HL-60/S4 treated with phorbol 12-myristate 13-acetate at 8.2 ng/mL for 4 days and 3 days (cell line): ENCODE data around the gene RAB10.
"Not testable (repeated sequence)": the region's sequence is repeated elsewhere in the genome, so short reads cannot be mapped to it uniquely, and the experiment has no call there.

ENCODE experiments used
- in situ Hi-C: fragments of 300-500 bp; cut with MboI; formaldehyde crosslinking; loops from 2 replicates; pipeline ENCODE4 v1.15.0; 2022; ENCODE audit warnings: low sequenced_read_pairs

RAB10 gene

DNA sequence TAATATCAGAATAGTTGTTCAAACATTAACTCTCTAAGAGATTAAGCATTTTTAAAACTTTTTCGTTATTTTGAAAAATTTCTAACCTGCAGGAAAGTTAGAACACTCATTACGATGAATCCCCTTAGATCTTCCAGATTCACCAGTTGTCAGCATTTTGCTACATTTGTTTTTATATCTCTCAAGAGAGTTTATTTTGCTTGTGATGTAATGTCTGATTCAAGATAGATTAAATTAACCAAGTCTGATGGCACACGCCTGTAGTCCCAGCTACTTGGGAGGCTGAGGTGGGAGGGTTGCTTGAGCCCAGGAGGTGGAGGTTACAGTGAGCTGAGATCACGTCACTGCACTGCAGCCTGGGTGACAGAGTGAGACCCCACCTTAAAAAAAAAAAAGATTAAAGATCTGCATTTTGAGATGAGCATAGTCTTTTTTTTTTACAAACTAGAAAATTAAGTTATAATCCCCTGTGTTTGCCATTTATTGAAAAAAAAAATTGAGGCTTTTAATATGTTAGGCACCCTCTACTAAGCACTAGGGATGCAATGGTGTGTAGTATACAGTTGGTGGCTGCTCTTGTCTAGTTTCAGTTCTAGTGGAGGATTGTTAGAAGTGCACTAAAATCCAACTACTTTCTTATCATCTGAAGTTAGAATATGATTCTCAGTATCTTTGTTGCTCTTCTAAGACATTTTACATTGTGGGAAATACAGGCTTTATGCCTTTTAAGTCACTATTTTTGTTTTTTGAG, 20.9 kb downstream of the RAB10 start:
- in situ Hi-C loops = no loop called here

DNA sequence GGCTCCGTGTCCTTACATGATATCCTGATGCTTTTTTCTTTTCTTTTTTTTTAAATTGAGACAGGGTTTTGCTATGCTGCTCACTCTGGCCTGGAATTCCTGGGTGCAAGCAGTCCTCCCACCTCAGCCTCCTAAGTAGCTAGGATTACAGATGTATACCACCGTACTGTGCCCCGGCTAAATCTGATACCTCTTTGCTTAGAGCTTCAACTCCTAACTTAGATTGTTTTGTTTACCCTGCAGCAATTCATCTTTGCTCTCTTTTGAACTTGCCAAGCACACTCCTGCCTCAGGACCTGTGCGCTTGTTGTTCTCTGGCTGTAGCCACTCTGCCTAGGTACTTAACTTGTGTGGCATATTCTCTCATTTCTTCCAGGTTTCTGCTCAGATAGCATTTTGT, 24.5 kb downstream of the RAB10 start:
- in situ Hi-C loops = no loop called here

DNA sequence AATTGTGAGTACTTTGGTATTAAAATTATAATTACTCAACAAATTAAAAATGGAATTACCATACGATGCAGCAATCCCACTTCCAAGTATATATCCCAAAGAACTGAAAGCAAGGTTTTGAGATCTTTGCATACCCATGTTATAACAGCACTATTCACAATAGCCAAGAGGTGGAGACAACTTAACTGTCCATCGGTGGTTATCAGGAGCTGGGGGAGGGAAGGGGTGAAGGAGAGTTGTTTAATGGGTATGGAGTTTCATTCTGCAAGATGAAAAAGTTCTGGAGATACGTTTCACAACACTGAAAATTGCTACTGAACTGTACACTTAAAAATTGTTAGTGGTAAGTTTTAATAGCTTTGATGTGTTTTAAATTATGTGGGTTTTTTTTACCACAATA, 25.7 kb downstream of the RAB10 start:
- in situ Hi-C loops = no loop called here

DNA sequence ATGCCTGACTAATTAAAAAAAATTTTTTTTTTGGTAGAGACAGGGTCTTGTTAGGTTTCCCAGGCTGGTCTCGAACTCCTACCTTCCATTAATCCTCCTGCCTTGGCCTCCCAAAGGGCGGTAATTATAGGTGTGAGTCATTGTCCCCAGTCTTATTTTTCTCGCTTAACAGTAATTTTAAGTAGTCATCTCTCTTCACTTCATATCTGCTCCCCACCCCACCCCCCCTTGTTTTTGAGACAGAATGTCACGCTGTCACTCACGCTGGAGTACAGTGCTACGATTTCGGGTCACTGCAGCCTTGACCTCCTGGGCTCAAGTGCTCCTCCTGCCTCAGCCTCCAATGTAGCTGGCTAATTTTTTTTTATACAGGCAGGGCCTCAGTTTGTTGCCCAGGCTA, 27.7 kb downstream of the RAB10 start:
- in situ Hi-C loops = no loop called here

DNA sequence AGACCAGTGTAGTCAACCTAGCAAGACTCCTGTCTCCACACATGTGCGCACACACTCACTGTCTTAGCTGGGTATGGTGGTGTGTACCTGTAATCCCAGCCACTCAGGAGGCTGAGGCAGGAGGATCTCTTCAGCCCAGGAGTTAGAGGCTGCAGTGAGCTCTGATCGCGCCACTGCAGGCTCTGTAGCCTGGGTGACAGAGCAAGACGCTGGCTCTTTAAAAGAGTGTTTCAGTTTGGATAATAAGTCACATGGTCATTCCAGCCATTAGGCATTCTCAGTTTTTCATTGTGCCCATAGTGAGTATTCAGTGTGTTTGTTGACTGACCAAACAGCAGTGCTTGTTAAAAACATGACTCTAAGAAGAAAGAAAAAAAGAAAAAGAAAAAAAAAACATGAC, 31.0 kb downstream of the RAB10 start:
- in situ Hi-C loops = no loop called here

DNA sequence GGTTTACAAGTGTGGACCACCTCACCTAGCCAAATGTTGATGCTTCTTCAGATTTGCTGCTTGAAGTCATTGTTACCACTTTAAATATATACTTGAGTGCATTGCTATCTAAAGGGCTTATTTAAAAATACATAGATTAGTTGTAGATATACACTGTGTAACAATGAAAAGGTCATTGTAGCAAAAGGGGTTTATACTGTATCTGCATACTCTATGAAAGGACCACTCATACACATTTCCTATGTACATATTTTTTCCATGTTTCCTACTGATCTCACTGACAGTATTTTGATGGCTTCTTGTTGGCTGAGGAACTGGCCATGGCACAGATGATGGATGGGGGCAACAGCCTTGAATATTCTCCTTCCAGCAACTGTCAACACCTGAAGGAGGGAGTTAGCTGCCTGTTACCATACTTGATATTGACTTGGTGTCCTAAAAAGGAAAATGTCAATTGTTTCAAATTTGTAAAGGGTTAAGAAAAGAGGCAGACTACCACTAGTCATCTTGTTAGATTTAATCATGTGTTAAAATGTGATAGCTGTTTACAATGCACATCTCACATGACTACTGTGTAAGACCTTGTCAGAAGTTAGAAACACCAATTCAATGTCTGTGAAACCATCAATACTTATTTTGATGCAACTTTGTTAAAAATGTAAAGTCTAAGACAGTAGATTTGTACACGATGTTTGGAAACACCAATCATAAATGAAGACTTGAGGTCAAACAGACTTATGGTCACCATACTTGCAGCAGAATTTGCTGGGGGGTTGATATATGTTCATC, 33.5 kb downstream of the RAB10 start:
- in situ Hi-C loops = no loop called here

DNA sequence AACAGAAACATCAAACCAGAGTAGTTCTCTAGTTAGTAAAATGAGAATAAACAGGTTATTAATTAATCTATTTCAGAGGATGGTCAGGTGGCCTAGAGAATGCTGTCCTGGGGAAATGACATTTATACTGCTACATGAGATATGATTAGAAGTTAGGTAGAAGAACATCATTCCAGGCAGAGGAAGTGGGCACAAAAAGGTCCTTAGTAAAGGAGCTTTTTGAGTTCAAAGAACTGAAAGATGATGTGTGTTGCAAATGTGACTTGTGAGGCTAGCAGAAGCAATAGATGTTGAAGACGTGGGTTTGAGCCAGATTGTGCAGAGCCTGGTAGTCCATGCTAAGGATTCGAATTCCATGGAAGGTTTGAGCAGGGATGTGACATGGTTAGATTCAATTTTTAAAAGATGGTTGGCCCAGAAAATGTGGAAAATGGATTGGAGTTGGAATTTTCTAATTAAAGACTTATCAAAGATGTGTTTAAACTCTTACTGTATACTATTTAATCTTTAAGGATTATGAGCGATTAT, 34.2 kb downstream of the RAB10 start:
- in situ Hi-C loops = no loop called here

DNA sequence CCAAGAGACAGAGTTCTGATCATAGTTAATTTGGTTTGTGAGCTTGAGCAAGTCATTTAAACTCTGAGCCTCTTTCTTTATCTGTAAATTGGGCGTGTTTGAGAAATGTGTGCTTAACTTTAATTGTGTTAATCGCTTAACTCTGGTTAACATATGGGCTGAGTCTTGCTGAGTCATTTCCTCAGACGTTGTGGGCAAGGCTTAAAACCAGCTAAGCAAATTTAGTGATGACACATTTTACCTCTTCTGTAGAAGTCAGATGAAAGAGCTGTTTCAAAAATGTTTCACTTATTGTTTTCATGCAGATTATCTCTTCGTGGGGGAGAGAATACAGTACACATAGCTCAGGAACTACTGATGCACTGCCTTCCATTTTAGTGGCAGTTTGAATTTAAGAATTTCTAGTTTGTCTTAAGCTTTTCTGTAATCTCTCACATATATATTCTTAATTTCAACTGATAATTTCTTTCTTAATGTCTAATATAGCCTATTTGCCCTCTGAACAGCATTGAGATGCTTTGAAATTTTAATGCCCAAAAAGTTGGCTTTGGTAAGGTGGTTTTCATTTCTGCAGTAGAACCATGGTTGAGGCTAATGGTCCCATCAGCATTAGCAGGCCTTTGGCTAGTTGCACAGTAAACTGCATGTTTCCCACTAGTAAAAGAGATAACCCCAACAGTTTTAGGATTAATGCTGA, 34.9 kb downstream of the RAB10 start:
- in situ Hi-C loops = no loop called here

DNA sequence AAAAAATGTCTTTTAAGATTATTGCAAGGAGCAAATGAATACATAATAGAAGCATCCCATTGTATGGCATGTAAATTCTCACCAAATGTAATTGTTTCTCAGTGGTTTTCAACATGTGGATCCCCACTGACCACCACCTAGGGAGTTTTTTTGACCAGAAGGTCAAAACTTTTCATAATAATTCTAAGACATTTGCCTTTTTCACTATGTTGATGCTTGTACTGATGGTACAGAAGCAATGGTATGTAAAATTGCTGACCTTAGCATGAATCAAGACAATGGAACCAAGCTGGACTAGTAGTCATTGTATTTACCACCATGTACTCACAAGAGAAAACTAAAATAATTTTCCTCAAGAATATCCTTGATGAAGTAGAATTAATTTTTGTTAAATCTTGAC, 36.8 kb downstream of the RAB10 start:
- in situ Hi-C loops = no loop called here

DNA sequence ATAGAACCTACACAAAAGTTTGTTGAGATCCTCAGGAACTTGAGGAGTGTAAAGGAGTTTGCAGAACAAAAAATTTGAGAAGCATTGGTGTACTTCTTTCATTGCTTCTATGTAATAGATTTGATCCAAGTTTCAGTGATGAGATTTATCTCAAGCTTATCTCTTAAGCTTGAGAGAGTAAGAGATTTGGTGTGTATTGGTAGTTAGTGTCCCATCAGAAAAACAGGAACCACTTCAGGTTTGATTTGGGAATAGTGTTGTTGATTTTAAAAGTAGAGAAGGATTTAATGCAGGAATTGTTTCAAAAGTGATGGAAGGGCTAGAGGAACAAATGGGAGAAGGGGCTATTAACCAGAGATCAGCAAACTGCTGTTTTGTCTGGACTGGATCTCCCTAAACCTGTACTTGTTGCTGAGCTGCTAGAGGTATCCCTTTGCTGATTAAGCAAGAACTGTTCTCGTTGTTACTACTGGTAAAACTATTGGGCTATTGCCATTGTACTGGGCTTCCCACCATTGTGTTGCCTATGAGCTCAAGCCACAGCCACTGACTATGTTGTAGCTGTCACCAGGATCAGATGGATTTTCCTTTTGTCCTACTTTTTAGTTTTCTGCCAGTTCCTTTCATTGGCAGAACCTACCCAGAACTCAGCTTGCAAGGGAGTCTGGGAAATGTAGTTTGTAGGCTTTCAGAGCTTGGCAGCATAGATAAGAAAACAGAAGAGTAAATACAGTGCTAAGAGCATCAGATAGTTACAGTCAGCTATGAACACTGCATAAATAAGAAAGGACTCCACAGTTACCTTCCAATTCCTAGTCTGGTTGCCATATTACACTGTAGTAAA, 39.3 kb downstream of the RAB10 start:
- in situ Hi-C loops = no loop called here

DNA sequence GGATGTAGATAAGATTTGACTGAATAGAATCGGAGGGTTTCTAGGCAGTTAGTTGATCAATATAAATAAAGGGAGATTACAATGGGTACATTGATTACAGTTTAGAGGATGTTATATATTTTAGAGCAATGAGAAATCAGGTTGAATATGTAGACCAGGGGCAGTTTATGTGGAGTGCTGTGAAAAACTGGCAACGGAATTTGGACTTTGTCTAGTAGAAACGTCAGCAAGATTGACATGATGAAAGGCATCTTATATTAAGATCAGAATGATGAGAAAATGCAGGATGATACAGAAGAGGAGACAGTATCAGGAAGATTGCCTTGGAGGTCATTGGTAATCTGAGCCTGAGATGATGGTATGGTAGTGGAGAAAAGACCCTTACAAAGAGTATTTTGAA, 39.9 kb downstream of the RAB10 start:
- in situ Hi-C loops = no loop called here

DNA sequence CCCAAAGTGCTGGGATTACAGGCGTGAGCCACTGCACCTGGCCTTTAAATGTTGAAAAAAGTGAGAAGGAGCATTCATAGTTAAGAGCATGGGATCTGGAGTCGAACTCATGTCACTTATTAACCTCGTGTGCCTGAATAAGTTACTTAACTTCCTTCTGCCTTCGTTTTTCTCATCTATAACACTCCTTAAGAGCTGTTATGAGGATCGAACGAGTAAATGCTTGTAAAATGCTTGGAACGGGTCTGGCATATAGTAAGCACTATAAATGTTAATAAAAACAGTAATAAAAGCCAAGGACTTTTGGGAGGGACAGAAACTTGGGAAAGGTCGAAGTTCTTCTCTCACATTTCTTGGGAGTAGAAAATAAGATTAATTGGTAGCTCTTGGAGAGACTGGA, 40.8 kb downstream of the RAB10 start:
- in situ Hi-C loops = no loop called here

DNA sequence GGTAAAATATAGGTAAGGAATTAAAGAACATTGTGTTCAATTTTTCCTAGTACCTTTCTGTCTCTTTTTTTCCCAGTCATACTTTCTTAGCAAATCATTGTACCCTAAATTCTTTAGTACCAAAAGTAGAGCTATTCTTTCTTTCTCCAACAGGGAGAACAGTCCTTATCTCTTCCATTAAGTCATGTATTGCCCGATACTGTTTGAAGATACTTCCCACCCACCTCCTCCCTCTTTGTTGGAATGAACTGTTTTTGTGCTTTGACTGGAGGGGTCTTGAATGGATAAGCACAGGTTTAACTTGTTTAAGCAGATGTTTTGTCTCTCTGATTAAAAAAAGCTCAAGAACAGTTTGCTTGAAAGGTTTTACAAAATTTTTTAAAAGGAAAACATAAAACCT, 41.3 kb downstream of the RAB10 start:
- in situ Hi-C loops = no loop called here

DNA sequence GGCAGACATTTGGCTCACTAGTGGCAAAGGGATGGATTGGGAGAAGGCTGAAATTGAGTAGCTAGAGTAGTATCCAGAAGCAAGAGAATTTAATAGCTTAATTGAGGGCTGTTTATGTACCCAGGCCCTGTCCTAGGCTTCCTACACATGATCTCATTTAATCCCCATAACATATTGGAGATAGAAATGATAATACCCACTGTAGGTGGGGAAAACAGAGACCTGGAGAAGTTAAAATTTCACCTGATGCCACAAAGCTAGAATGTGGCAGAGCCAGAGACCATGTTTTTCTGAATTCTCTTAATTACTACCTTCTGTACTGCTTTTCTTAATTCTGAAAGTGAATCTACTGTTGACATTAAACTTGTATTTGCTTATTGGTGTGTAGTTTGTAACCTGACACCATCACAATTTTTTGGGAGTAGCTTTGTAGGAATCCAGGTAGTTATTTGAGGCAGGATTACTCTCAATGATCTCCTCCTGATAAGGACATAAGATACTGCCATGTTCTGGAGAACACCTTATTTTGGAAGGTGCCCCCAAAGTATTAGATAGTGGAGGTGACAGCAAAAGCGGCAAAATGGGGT, 42.2 kb downstream of the RAB10 start:
- in situ Hi-C loops = no loop called here

DNA sequence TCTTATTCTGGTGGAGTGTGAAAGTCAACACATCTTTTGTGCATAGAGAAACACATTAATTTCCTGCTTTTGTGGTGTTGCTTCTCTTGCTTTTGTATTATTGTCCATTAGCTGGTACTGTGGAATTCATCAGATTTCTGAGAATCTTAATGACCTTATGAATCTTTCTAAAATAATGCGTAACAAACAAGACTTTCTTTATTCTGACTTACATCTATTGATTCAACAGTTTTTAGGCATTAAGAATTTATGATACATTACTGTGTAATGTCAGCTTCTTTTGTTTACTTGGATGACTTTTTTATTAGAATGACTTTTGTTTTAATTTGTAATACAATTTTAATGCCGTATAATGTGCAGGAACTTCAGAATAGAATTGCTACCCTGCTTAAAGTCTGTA, 43.4 kb downstream of the RAB10 start:
- in situ Hi-C loops = no loop called here

DNA sequence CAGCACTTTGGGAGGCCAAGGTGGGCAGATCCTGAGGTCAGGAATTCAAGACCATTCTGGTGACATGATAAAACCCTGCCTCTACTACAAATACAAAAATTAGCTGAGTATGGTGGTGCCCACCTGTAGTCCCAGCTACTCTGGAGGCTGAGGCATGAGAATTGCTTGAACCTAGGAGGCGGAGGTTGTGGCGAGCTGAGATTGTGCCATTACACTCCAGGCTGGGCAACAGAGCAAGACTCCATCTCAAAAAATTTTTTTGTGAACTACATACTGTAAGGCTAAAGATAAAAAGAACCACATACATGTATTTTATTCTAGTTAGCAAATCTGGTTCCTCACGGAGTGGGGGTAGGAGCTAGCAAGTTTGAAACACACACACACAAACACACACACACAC, 45.1 kb downstream of the RAB10 start:
- in situ Hi-C loops = no loop called here

DNA sequence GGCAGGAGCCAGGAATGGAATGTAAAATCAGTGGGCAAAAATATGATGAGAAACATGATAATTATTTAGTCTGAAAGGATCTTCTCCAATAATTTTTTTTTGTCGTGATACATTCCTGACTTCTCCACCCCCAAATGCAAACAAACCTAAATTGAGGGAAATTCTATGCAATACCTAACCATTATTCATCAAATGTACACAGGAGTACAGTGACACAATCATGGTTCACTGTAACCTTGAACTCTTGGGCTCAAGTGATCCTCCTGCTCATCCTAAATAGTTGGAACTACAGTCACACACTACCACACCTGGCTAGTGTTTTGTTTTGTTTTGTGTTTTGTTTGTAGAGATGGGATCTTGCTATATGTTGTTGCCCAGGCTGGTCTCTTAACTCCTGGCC, 46.5 kb downstream of the RAB10 start:
- in situ Hi-C loops = no loop called here

DNA sequence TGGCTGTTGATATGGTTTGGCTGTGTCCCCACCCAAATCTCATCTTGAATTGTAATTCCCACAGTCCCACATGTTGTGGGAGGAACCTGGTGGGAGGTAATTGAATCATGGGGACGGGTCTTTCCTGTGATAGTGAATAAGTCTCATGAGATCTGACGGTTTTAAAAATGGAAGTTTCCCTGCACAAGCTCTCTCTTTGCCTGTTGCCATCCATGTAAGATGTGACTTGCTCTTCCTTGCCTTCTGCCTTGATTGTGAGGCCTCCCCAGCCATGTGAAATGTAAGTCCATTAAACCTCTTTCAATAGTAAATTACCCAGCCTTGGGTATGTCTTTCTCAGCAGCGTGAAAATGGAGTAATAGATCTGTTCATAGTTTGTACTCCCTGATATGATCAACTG, 47.0 kb downstream of the RAB10 start:
- in situ Hi-C loops = not testable (repeated sequence)

DNA sequence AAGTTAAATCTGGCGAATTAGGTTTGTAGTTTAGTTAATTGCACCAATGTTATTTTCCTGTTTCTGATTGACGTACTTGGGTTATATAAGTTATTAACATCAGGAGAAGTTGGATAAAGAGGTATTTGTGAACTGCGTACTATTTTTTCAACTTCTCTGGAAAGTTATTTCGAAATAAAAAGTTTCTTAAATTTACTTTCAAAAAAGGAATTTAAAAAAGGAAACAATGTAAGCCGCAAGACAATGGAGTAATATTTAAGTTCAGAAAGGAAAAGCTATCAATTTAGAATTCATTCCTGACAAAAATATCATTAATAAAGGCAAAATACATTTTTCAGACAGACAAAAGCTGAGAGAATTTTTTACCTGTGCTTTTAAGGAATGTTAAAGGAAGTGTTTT, 47.7 kb downstream of the RAB10 start:
- in situ Hi-C loops = no loop called here

DNA sequence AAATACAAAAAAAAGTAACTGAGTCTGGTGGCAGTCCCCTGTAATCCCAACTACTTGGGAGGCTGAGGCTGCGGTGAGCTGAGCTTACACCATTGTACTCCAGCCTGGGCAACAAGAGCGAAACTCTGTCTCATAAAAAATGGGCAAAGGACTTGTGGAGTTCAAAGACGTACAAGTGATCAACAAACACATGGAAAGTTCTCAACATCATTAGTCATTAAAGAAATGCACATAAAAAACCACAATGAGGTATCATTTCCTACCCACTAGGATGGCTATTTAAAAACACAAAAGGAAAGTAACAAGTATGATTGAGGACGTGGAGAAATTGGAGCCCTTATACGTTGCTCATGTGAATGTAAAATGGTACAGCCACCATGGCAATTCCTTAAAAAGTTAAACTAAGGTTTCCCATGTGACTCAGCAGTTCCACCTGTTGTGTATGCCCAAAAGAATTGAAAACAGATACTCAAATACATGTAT, 52.3 kb downstream of the RAB10 start:
- in situ Hi-C loops = no loop called here
